HG02763 (cell line): ENCODE measurements around the gene LRRC27.

Experiments
- ATAC-seq: cut with Tn5 transposase; IDR thresholded peaks from one replicate; pipeline ENCODE4 v1.9.1; 2021; ENCODE audit warnings: mild to moderate bottlenecking, moderate library complexity; ENCODE audit not compliant: unreplicated experiment

Gene LRRC27

GRCh38 chr10:132355297-132355696, 23.3 kb downstream of the LRRC27 start:
- no peak for ATAC-seq

GRCh38 chr10:132355754-132356153, 23.8 kb downstream of the LRRC27 start:
- no peak for ATAC-seq

- no peak for ATAC-seq
Measured at GRCh38 chr10:132356621-132357195, 24.7 kb downstream of the LRRC27 start.

- no peak for ATAC-seq
Measured at GRCh38 chr10:132357286-132358058, 25.5 kb downstream of the LRRC27 start.

GRCh38 chr10:132359305-132360040, 27.5 kb downstream of the LRRC27 start:
- ATAC-seq = no peak

GRCh38 chr10:132360766-132361447, 28.9 kb downstream of the LRRC27 start:
- no peak for ATAC-seq

GRCh38 chr10:132361581-132362101, 29.6 kb downstream of the LRRC27 start:
- no peak for ATAC-seq

- no peak for ATAC-seq
Measured at GRCh38 chr10:132362151-132362611, 30.2 kb downstream of the LRRC27 start.

GRCh38 chr10:132363376-132363775, 31.4 kb downstream of the LRRC27 start:
- no peak for ATAC-seq

GRCh38 chr10:132363921-132364593, 32.1 kb downstream of the LRRC27 start:
- ATAC-seq = no peak

- no peak for ATAC-seq
Measured at GRCh38 chr10:132364594-132364970, 32.6 kb downstream of the LRRC27 start.

GRCh38 chr10:132365102-132365501, 33.1 kb downstream of the LRRC27 start:
- ATAC-seq = no peak

- ATAC-seq = no peak
Measured at GRCh38 chr10:132366006-132366405, 34.0 kb downstream of the LRRC27 start.

- no peak for ATAC-seq
Measured at GRCh38 chr10:132366499-132366898, 34.5 kb downstream of the LRRC27 start.

GRCh38 chr10:132368391-132368790, 36.4 kb downstream of the LRRC27 start:
- no peak for ATAC-seq

GRCh38 chr10:132368881-132369635, 37.1 kb downstream of the LRRC27 start:
- ATAC-seq = no peak

GRCh38 chr10:132369636-132370185, 37.7 kb downstream of the LRRC27 start:
- no peak for ATAC-seq

- no peak for ATAC-seq
Measured at GRCh38 chr10:132370426-132371340, 38.7 kb downstream of the LRRC27 start.
